Activated naive CD4-positive, alpha-beta T cell treated with anti-CD3 and anti-CD28 coated beads, Interleukin-2, amount 50 U/mL, for 72 hours (primary cell): ENCODE data around the gene RNF168. TPM values are rescaled to one million over a fixed set of nuclear protein-coding genes. Genes with fewer than 3 reads are reported as not detected.
"Not testable (repeated sequence)": the region's sequence is repeated elsewhere in the genome, so short reads cannot be mapped to it uniquely, and the experiment has no call there.

Experiments
- ATAC-seq, 2 donors: fragments of 150-1000 bp; cut with Tn5 transposase; 2 replicates each; pipeline ENCODE4 v1.10.0; 2021; ENCODE audit warnings: mild to moderate bottlenecking in 2 of 2, moderate library complexity in 2 of 2
- DNase-seq, 2 donors: peaks; one replicate each; pipeline ENCODE4 v3.0.0; 2021 to 2022; ENCODE audit warnings: low spot score in 2 of 2
- H3K27ac Mint-ChIP-seq, 2 donors: one replicate each; pipeline ENCODE4 v1.8.0; 2022; ENCODE audit warnings: mild to moderate bottlenecking in 2 of 2, mixed read lengths in 2 of 2
- H3K36me3 Mint-ChIP-seq, 2 donors: one replicate each; pipeline ENCODE4 v1.8.0; 2022; ENCODE audit warnings: mixed read lengths in 2 of 2
- H3K9me3 Mint-ChIP-seq, 2 donors: one replicate each; pipeline ENCODE4 v1.8.0; 2022; ENCODE audit warnings: mixed read lengths in 2 of 2
- total RNA-seq, 2 donors: library from RNA; stranded (reverse); gene quantifications; one replicate each; pipeline ENCODE4 v1.2.3, GENCODE V29; 2022

The RNF168 gene
- total RNA-seq, 2 donors from 2014 or later, result 23.1 to 48.4 TPM

DNA sequence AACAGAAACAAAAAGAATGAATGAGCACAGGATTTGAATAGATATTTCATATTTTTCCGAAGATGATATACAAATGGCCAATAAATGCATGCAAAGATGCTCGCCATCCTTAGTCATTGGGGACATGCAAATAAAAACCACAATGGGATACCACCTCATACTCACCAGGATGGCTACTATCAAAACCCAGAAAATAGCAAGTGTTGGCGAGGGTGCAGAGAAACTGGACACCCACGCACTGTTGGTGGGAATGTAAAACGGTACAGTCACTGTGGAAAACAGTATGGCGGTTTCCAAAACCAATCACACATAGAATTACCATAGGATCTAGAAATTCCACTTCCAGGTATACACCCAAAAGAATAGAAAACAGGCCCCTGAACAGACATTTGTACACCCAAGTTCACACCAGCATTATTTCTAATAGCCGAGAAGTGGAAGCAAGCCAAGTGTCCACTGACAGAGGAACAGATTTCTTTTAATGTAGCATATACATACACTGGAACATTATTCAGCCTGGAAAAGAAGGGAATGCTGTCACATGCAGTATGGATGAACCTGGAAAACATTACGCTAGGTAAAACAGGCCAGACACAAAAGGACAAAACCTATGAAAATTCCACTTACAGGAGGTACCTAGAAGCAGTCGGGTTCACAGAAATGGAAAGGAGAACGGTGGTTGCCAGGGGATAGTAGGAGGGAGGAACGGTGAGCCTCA is 3.6 kb downstream of the RNF168 start:
- peak overlapping the region; percentile 3 to 93 for H3K27ac Mint-ChIP-seq
- DNase-seq (no peak), ATAC-seq (peak in 1 of 2 donors; percentile 15)
- H3K36me3 Mint-ChIP-seq, result peaks cover 38 to 55% of the 10 kb centered on the region in 2 donors
- peaks cover 0 to 4% of the 10 kb centered on the region in 2 donors for H3K9me3 Mint-ChIP-seq

DNA sequence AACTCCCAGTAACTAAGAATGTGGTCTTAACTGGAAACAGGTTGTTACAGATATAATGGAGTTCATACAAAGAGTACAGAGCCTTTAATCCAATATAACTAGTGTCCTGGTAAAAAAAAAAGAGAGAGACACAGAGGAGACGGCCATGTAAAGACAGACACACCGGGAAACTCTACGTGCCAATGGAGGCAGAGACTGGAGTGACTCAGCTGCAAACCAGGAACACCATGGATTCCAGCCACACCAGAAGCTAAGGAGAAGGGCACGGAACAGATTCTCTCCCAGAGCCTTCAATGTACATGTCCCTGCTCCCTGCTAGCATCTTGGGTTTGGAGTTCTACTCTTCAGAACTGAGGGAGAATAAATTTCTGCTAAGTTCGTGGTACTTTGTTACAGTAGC is 4.5 kb downstream of the RNF168 start:
- peaks cover 38 to 55% of the 10 kb centered on the region in 2 donors for H3K36me3 Mint-ChIP-seq

DNA sequence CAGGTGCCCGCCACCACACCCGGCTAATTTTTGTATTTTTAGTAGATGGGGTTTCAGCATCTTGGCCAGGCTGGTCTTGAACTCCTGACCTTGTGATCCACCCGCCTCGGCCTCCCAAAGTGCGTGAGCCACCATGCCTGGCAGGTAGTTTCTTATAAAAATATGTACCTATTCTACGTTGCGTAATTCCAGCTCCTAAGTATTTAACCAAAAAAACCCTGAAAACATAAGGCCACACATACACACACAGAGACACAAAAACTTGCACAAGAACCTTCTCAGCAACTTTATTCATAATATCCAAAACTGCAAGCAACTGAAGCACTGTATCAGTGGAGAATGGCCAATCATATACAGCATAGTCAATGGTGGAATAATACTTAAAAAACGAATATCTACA is 5.3 kb downstream of the RNF168 start:
- peaks cover 38 to 55% of the 10 kb centered on the region in 2 donors for H3K36me3 Mint-ChIP-seq

More for the DNA sequence above, 4.5 kb downstream of the RNF168 start:
- ATAC-seq (no peak), DNase-seq (no peak)
- Mint-ChIP-seq H3K27ac (peak overlapping the region in 1 of 2 donors; percentile 93), H3K9me3 (peaks cover 0 to 4% of the 10 kb centered on the region in 2 donors)

DNA sequence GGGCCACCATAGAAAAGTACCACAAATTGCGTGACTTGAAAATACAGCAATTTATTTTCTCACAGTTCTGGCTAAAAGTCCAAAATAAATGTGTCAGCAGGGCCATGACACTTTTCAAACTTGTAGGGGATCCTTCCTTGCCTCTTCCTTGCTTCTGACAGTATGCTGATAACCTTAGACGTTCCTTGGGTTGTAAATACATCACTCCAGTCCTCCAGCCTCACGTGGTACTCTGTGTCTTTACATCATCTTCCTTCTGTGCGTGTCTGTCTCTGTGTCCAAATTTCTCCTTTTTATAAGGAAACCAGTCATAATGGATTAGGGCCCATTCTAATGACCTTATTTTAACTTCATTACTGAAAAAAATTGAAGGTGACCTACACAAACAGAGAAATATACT is 7.4 kb downstream of the RNF168 start:
- no peak for ATAC-seq
- H3K27ac Mint-ChIP-seq, result no peak overlapping the region
- H3K36me3 Mint-ChIP-seq, result peaks cover 27 to 37% of the 10 kb centered on the region in 2 donors
- H3K9me3 Mint-ChIP-seq, result peaks cover 0 to 4% of the 10 kb centered on the region in 2 donors
- no peak for DNase-seq

More for the DNA sequence above, 5.3 kb downstream of the RNF168 start:
- H3K27ac Mint-ChIP-seq, result no peak overlapping the region
- ATAC-seq, result no peak
- no peak for DNase-seq
- H3K9me3 Mint-ChIP-seq, result peaks cover 0 to 4% of the 10 kb centered on the region in 2 donors

DNA sequence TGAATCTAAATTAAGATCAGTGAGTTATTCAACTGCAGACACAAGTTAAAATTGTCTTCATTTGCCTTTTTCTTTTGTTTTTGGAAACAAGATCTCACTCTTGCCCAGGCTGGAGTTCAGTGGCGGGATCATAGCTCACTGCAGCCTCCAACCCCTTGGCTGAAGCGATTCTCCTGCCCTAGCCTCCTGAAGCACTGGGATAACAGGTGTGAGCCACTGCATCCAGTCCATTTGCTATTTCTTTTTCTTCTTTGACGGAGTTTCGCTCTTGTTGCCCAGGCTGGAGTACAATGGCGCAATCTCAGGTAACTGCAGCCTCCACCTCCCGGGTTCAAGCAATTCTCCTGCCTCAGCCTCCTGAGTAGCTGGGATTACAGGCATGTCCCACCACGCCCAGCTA is 10.3 kb downstream of the RNF168 start:
- H3K27ac Mint-ChIP-seq, result peak overlapping the region in 1 of 2 donors; percentile 14
- no peak for DNase-seq
- peaks cover 4 to 9% of the 10 kb centered on the region in 2 donors for H3K36me3 Mint-ChIP-seq
- ATAC-seq, result no peak
- no peaks in the 10 kb centered on the region for H3K9me3 Mint-ChIP-seq

DNA sequence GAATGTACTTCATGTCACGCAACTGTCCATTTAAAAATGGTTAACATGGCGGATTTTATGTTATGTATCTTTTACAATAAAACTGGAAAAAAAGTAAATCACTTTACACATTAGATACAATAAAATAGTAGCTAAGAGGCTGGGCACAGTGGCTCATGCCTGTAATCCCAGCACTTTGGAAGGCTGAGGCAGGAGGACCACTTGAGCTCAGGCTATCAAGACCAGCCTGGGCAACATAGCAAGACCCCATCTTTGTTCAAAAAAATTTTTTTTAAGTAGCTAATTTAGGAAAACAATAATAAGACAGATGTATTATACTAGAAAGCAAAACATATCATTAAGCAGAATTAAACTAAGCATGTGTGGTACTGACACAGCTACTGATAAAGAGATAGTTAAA is 11.5 kb downstream of the RNF168 start:
- Mint-ChIP-seq H3K36me3 (peaks cover 7 to 9% of the 10 kb centered on the region in 2 donors), H3K27ac (no peak overlapping the region), H3K9me3 (no peaks in the 10 kb centered on the region)
- DNase-seq (no peak), ATAC-seq (no peak)

DNA sequence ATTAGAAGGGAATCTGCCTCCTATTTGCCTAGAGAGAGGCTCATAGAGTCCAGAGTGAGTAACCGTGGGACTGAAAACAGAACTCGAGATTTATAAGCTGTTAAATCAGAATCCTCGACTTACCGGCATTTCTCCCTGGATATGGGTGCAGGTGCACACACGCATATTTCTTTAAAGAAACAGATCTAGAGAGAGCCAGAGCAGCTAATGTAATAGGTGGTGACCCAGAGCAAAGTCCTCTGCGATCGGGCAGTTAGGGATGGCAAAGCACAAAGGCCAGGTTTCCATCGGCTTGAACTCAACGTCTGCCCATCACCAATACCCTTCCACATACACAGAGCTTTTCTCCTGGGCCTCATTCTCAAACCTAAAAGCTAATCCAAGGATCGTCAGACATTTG is 13.8 kb downstream of the RNF168 start:
- Mint-ChIP-seq H3K36me3 (peaks cover 0 to 7% of the 10 kb centered on the region in 2 donors), H3K27ac (peak overlapping the region in 1 of 2 donors; percentile 39), H3K9me3 (no peaks in the 10 kb centered on the region)
- ATAC-seq (no peak), DNase-seq (no peak)

DNA sequence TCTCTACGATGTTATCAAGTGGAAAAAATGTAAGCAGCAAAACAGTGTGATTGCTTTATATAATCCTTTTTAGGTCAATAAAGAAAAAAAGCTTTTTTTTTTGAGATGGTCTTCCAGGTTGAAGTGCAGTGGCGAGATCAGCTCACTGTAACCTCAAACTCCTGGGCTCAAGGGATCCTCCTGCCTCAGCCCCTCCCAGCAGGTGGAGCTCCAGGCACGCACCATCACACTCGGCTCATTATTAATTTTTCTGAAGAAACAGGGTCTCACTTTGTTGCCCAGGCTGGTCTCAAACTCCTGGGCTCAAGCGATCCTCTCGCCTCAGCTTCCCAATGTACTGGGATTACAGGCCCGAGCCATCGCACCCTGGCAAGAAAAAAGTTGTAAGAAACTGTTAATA is 17.3 kb downstream of the RNF168 start:
- DNase-seq (no peak), ATAC-seq (no peak)
- no peaks in the 10 kb centered on the region for H3K9me3 Mint-ChIP-seq
- H3K36me3 Mint-ChIP-seq, result peaks cover 10 to 14% of the 10 kb centered on the region in 2 donors
- H3K27ac Mint-ChIP-seq, result no peak overlapping the region

DNA sequence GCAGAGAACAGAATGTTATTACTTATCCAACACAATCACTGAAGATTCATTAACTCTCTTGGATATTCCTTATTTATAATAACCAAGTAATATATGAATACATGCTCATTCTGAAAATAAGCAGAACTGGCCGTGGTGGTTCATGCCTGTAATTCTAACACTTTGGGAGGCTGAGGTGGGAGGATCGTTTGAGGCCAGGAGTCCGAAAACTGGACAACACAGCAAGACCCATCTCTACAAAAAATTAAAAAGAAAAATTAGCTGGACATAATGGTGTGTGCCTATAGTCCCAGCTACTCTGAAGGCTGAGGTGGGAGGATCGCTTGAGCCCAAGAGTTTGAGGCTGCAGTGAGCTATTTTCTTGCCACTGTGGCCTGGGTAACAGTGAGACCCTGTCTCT is 25.9 kb downstream of the RNF168 start:
- H3K9me3 Mint-ChIP-seq, result no peaks in the 10 kb centered on the region
- H3K27ac Mint-ChIP-seq, result no peak overlapping the region
- H3K36me3 Mint-ChIP-seq, result peaks cover 0 to 19% of the 10 kb centered on the region in 2 donors
- DNase-seq (no peak), ATAC-seq (no peak)

DNA sequence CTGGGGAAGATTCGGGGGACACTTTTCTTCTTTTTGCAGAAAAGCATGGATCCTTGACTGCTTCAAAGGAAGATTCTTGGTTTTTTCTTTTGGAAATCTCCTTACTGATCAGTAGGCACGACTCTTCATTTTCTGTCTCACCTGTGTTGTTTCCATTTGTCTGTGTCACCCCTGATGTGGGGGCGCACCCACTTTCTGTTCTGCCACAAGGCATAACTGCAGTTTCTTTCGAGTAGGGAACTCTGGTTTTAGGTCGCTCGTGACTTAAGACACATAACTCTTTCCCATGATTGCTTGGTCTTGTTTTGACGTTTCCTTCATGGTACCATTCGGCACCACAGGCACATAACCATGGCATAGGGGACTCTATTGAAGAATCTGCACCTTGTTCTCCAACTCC is 31.3 kb downstream of the RNF168 start:
- Mint-ChIP-seq H3K27ac (no peak overlapping the region), H3K9me3 (no peaks in the 10 kb centered on the region), H3K36me3 (peaks cover 6 to 17% of the 10 kb centered on the region in 2 donors)
- no peak for DNase-seq
- no peak for ATAC-seq

DNA sequence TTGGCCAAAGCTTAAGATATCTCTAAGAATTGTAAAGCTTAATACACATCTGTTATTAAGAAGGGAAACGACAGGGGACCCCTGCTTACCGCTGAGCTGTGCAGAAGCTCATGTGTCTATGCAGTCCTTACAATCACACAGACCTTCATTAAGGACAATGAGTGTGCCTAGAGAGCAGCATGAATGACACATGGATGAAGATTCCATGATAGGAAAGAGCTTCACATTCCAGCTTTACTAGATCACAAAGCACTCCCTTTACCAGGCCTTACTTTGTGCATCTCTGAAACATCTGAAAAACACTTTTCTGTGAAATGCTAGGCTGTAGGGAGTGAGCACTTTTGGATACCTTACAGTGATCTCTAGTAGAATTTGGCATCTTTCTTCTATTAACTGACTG is 32.0 kb downstream of the RNF168 start:
- ATAC-seq (no peak), DNase-seq (no peak)
- no peak overlapping the region for H3K27ac Mint-ChIP-seq
- peaks cover 6 to 17% of the 10 kb centered on the region in 2 donors for H3K36me3 Mint-ChIP-seq
- no peaks in the 10 kb centered on the region for H3K9me3 Mint-ChIP-seq

DNA sequence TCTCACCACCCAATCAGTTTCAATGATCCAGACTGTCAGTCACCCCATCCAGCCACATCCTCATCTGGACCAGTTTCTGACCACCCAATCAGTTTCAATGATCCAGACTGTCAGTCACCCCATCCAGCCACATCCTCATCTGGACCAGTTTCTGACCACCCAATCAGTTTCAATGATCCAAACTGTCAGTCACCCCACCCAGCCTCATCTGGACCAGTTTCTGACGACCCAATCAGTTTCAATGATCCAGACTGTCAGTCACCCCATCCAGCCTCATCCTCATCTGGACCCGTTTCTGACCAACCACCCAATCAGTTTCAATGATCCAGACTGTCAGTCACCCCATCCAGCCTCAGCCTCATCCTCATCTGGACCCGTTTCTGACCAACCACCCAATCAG is 33.4 kb downstream of the RNF168 start:
- not testable (repeated sequence) for ATAC-seq, H3K9me3 Mint-ChIP-seq, DNase-seq, H3K27ac Mint-ChIP-seq
- peaks cover 13 to 23% of the 10 kb centered on the region in 2 donors for H3K36me3 Mint-ChIP-seq

DNA sequence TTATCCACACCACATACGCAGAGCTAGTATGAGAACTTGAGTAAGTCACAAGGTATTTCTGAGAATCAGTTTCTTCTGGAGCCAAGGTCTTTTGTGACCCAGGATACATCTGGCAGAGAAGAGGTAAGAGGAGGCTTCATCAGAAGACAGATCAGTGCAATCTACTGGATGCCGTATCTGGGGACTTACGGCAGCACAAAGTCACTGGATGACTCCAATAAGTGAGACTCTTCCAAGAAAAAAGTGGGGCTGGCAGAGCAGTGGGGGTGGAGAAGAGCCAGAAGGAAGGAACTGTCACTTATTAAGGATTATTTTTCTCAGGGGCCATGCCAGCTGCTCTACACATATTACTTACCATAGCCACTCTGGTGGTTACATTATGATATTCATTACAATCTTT is 39.8 kb downstream of the RNF168 start:
- peaks cover 12 to 13% of the 10 kb centered on the region in 2 donors for H3K9me3 Mint-ChIP-seq
- ATAC-seq (no peak), DNase-seq (no peak)
- H3K27ac Mint-ChIP-seq, result no peak overlapping the region
- H3K36me3 Mint-ChIP-seq, result peaks cover 9 to 22% of the 10 kb centered on the region in 2 donors

DNA sequence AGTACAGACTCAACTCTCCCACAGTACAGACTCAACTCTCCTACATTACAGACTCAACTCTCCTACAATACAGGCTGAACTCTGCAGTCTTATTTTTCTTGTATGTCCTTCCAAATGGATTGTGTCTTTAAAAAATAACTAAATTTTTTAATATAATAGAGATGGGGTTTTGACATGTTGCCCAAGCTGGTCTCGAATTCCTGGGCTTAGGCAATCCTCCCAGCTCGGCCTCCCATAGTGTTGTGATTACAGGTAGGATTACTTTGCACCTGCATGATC is 40.2 kb downstream of the RNF168 start:
- DNase-seq, result no peak
- ATAC-seq, result no peak
- Mint-ChIP-seq H3K27ac (peak overlapping the region in 1 of 2 donors; percentile 30), H3K36me3 (peaks cover 9 to 22% of the 10 kb centered on the region in 2 donors), H3K9me3 (peaks cover 12 to 13% of the 10 kb centered on the region in 2 donors)

DNA sequence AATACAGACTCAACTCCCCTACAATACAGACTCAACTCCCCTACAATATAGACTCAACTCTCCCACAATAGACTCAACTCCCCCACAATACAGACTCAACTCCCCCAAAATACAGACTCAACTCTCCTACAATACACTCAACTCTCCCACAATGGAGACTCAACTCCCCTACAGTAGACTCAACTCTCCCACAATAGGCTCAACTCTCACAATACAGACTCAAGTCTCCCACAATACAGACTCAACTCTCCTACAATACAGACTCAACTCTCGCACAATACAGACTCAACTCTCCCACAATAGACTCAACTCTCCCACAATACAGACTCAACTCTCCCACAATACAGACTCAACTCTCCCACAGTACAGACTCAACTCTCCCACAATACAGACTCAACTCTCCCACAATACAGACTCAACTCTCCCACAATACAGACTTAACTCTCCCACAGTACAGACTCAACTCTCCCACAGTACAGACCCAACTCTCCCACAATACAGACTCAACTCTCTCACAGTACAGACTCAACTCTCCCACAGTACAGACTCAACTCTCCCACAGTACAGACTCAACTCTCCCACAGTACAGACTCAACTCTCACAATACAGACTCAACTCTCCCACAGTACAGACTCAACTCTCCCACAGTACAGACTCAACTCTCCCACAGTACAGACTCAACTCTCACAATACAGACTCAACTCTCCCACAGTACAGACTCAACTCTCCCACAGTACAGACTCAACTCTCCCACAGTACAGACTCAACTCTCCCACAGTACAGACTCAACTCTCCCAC is 40.7 kb downstream of the RNF168 start:
- not testable (repeated sequence) for H3K27ac Mint-ChIP-seq, ATAC-seq, DNase-seq
- Mint-ChIP-seq H3K9me3 (peaks cover 12 to 13% of the 10 kb centered on the region in 2 donors), H3K36me3 (peaks cover 9 to 21% of the 10 kb centered on the region in 2 donors)

DNA sequence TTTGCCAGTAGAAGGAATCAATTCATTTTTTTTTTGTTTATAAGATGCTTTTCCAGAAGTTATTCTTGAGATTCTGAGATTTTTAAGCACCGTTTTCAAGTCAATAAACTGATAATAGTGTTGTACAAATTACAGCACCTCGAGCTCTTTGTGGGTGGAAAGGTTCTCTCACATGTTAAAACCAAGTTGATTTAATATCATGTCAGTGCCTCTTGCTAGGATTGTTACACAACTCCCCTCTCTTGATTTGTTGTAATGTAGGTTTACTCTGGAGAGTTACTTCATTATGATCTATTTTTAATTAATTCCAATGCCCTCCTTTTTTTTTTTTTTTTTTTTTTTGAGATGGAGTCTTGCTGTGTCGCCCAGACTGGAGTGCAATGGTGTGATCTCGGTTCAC is 45.5 kb downstream of the RNF168 start:
- DNase-seq, result no peak
- H3K9me3 Mint-ChIP-seq, result peaks cover 12 to 13% of the 10 kb centered on the region in 2 donors
- peak overlapping the region in 1 of 2 donors; percentile 13 for H3K27ac Mint-ChIP-seq
- peaks cover 0 to 6% of the 10 kb centered on the region in 2 donors for H3K36me3 Mint-ChIP-seq
- ATAC-seq, result no peak

DNA sequence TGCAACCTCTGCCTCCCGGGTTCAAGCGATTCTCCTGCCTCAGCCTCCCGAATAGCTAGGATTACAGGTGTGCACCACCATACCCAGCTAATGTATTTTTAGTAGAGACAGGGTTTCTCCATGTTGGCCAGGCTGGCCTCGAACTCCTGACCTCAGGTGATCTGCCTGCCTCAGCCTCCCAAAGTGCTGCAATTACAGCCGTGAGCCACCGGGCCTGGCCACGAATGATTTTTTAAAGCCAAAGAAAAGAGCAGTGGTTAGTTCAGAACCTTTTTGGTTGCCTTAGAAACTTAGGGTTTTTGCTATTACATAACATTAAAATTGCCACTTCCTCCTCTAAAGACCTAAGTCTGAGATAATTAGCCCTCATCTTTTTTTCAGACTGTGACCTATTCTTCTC is 46.1 kb downstream of the RNF168 start:
- not testable (repeated sequence) for DNase-seq, ATAC-seq, H3K27ac Mint-ChIP-seq, H3K9me3 Mint-ChIP-seq, H3K36me3 Mint-ChIP-seq
